Neural cell (in vitro differentiated cells): ENCODE data around the gene POU4F3. TPM values are rescaled to one million over a fixed set of nuclear protein-coding genes. Genes with fewer than 3 reads are reported as not detected.

ENCODE experiments used
- H2AFZ ChIP-seq: fragments of 200-600, 300-800 bp; sonication (generic), shearing (Covaris generic); 2 replicates; pipeline ENCODE4 v1.6.0; 2014; ENCODE audit warnings: low read depth, mild to moderate bottlenecking, antibody characterized with exemption, low read length, moderate library complexity
- H3F3A ChIP-seq: fragments of 200-600 bp; shearing (Covaris generic); 2 replicates; pipeline ENCODE4 v1.6.1; 2016; ENCODE audit warnings: mild to moderate bottlenecking, moderate library complexity, mixed read lengths, antibody characterized with exemption, low read length; ENCODE audit not compliant: insufficient read depth, poor library complexity, severe bottlenecking
- H3K27ac ChIP-seq: fragments of 200-600, 300-800 bp; sonication (generic), shearing (Covaris generic); 2 replicates; pipeline ENCODE4 v1.5.1; 2014; ENCODE audit warnings: mild to moderate bottlenecking, low read length, moderate library complexity
- H3K27me3 ChIP-seq: fragments of 300-800, 200-600 bp; sonication (generic), shearing (Covaris generic); 2 replicates; pipeline ENCODE4 v1.6.0; 2014; ENCODE audit warnings: mild to moderate bottlenecking, low read depth, low read length, moderate library complexity; ENCODE audit not compliant: insufficient read depth
- H3K36me3 ChIP-seq: fragments of 300-800, 200-600 bp; sonication (generic), shearing (Covaris generic); 2 replicates; pipeline ENCODE4 v1.5.1; 2014; ENCODE audit warnings: mild to moderate bottlenecking, antibody characterized with exemption, low read length, moderate library complexity; ENCODE audit not compliant: insufficient read depth
- H3K4me2 ChIP-seq: fragments of 300-800, 200-600 bp; sonication (generic), shearing (Covaris generic); 2 replicates; pipeline ENCODE4 v1.6.0; 2014; ENCODE audit warnings: mild to moderate bottlenecking, low read length
- H3K4me3 ChIP-seq: fragments of 300-800, 200-600 bp; sonication (generic), shearing (Covaris generic); 2 replicates; pipeline ENCODE4 v1.5.1; 2014; ENCODE audit warnings: mild to moderate bottlenecking, low read length, moderate library complexity
- H3K79me2 ChIP-seq: fragments of 200-600 bp; shearing (Covaris generic); replicated peaks from 2 replicates; pipeline ENCODE4 v1.6.0; 2014; ENCODE audit warnings: mild to moderate bottlenecking, low read length, moderate library complexity; ENCODE audit not compliant: insufficient read depth
- H3K9ac ChIP-seq: fragments of 300-800, 200-600 bp; sonication (generic), shearing (Covaris generic); 2 replicates; pipeline ENCODE4 v1.6.1; 2016; ENCODE audit warnings: mild to moderate bottlenecking, low read length, mixed read lengths
- H3K9me2 ChIP-seq: fragments of 200-600 bp; shearing (Covaris generic); 2 replicates; pipeline ENCODE4 v1.6.1; 2016; ENCODE audit warnings: mild to moderate bottlenecking, low read length, mixed read lengths; ENCODE audit not compliant: insufficient read depth
- H3K9me3 ChIP-seq: fragments of 200-600, 300-800 bp; sonication (generic), shearing (Covaris generic); 2 replicates; pipeline ENCODE4 v1.6.1; 2016; ENCODE audit warnings: mild to moderate bottlenecking, mixed run types, low read length, moderate library complexity, mixed read lengths
- H4K20me1 ChIP-seq: fragments of 200-600 bp; shearing (Covaris generic); 2 replicates; pipeline ENCODE4 v1.6.1; 2016; ENCODE audit warnings: mild to moderate bottlenecking, mixed run types; ENCODE audit not compliant: insufficient read depth
- CTCF ChIP-seq: fragments of 450-650 bp; IDR thresholded peaks from 2 replicates; pipeline ENCODE4 v1.5.1; 2014; ENCODE audit warnings: antibody characterized with exemption, mild to moderate bottlenecking, moderate library complexity; ENCODE audit not compliant: poor library complexity, severe bottlenecking
- EP300 ChIP-seq: fragments of 450-650 bp; conservative IDR thresholded peaks from 2 replicates; pipeline ENCODE4 v1.6.1; 2014; ENCODE audit warnings: antibody characterized with exemption, mild to moderate bottlenecking, moderate library complexity; ENCODE audit not compliant: poor library complexity, severe bottlenecking
- EZH2 ChIP-seq: fragments of 200-600, 300-800 bp; shearing (Covaris generic), sonication (generic); IDR thresholded peaks from 2 replicates; pipeline ENCODE4 v1.6.1; 2014; ENCODE audit warnings: antibody characterized with exemption, low read length, borderline replicate concordance, mild to moderate bottlenecking; ENCODE audit not compliant: insufficient read depth, poor library complexity, severe bottlenecking
- MXI1 ChIP-seq: fragments of 450-650 bp; conservative IDR thresholded peaks from 2 replicates; pipeline ENCODE4 v1.6.1; 2014; ENCODE audit warnings: antibody characterized with exemption, mild to moderate bottlenecking; ENCODE audit not compliant: poor library complexity, severe bottlenecking
- POLR2AphosphoS5 ChIP-seq: IDR thresholded peaks from 2 replicates; pipeline ENCODE4 v1.6.1; 2012
- RAD21 ChIP-seq: fragments of 450-650 bp; conservative IDR thresholded peaks from 2 replicates; pipeline ENCODE4 v1.6.1; 2014; ENCODE audit warnings: antibody characterized with exemption, mild to moderate bottlenecking, moderate library complexity
- SMC3 ChIP-seq: fragments of 450-650 bp; conservative IDR thresholded peaks from 2 replicates; pipeline ENCODE4 v1.6.1; 2014; ENCODE audit warnings: antibody characterized with exemption, mild to moderate bottlenecking, moderate library complexity; ENCODE audit not compliant: poor library complexity
- TAF1 ChIP-seq: IDR thresholded peaks from 2 replicates; pipeline ENCODE4 v1.6.1; 2012; ENCODE audit warnings: low read depth
- polyA plus RNA-seq: library from polyadenylated mRNA; depleted of rRNA; stranded (reverse); fragments of >200 nt; gene quantifications from 2 replicates; pipeline ENCODE4 v1.2.3, GENCODE V29; 2014
- TF ChIP-seq, protein P1 (sequence below): IDR thresholded peaks from 2 replicates; pipeline ENCODE4 v1.6.1; 2012; ENCODE audit warnings: borderline replicate concordance

The POU4F3 gene
- polyA plus RNA-seq, 1 donor from 2014 or later = 0.15 TPM

GRCh38 chr5:146307796-146308195, 30.8 kb upstream of the POU4F3 start:
- Histone ChIP-seq H3K4me2 (no peak overlapping the region), H3K36me3 (no peaks in the 10 kb centered on the region), H3K79me2 (no peaks in the 10 kb centered on the region), H3K27me3 (no peaks in the 10 kb centered on the region), H4K20me1 (no peaks in the 10 kb centered on the region), H3K9me2 (no peaks in the 10 kb centered on the region), H3K9ac (no peak overlapping the region), H3K27ac (no peak overlapping the region), H2AFZ (no peak overlapping the region), H3K9me3 (no peaks in the 10 kb centered on the region), H3F3A (no peaks in the 10 kb centered on the region), H3K4me3 (no peak overlapping the region)
- no peak for TF ChIP-seq CTCF
- no peak for TF ChIP-seq EZH2
- no peak for TF ChIP-seq RAD21
- TF ChIP-seq MXI1 = no peak
- TF ChIP-seq, protein P1, sequence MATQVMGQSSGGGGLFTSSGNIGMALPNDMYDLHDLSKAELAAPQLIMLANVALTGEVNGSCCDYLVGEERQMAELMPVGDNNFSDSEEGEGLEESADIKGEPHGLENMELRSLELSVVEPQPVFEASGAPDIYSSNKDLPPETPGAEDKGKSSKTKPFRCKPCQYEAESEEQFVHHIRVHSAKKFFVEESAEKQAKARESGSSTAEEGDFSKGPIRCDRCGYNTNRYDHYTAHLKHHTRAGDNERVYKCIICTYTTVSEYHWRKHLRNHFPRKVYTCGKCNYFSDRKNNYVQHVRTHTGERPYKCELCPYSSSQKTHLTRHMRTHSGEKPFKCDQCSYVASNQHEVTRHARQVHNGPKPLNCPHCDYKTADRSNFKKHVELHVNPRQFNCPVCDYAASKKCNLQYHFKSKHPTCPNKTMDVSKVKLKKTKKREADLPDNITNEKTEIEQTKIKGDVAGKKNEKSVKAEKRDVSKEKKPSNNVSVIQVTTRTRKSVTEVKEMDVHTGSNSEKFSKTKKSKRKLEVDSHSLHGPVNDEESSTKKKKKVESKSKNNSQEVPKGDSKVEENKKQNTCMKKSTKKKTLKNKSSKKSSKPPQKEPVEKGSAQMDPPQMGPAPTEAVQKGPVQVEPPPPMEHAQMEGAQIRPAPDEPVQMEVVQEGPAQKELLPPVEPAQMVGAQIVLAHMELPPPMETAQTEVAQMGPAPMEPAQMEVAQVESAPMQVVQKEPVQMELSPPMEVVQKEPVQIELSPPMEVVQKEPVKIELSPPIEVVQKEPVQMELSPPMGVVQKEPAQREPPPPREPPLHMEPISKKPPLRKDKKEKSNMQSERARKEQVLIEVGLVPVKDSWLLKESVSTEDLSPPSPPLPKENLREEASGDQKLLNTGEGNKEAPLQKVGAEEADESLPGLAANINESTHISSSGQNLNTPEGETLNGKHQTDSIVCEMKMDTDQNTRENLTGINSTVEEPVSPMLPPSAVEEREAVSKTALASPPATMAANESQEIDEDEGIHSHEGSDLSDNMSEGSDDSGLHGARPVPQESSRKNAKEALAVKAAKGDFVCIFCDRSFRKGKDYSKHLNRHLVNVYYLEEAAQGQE = no peak
- no peak for TF ChIP-seq TAF1
- TF ChIP-seq EP300 = no peak
- no peak for TF ChIP-seq SMC3
- TF ChIP-seq POLR2AphosphoS5 = no peak

DNA sequence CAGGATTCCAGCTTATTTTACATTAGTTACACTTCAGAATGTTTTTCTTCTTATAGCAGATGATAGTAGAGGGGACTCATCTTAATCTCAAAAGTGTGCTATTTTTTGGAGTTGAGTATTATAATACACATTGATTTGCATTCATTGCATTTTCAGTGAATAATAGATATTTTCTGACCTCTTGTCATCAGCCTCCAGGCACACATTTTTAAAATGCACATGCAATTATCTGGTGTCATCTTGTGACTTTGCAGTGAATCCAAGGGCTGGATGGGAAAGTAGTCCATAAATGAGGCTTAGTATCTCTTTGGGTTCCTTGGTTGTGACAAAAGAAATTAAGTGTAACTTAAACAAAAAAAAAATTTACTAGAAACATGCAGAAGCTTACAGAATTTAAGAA, 28.1 kb upstream of the POU4F3 start:
- Histone ChIP-seq H3F3A (no peaks in the 10 kb centered on the region), H3K4me2 (no peak overlapping the region), H3K9me3 (no peaks in the 10 kb centered on the region), H3K27me3 (no peaks in the 10 kb centered on the region), H3K9me2 (no peaks in the 10 kb centered on the region), H3K27ac (no peak overlapping the region), H3K36me3 (no peaks in the 10 kb centered on the region), H3K9ac (no peak overlapping the region), H4K20me1 (no peaks in the 10 kb centered on the region), H2AFZ (no peak overlapping the region), H3K4me3 (no peak overlapping the region), H3K79me2 (no peaks in the 10 kb centered on the region)
- TF ChIP-seq CTCF (no peak), EZH2 (no peak)
